Testis (tissue), 3 donors: ENCODE results near the gene CLPX. TPM values are rescaled to one million over a fixed set of nuclear protein-coding genes. Genes with fewer than 3 reads are reported as not detected.

ENCODE experiments used
- DNase-seq: peaks from one replicate; pipeline ENCODE4 v3.0.0-alpha.2; 2019
- H3K27ac ChIP-seq, 2 donors: fragments of 200-600 bp; sonication (generic); one replicate each; pipeline ENCODE4 v1.5.1; 2019
- H3K27me3 ChIP-seq: fragments of 200-600 bp; sonication (generic); one replicate; pipeline ENCODE4 v1.5.1; 2019
- H3K36me3 ChIP-seq: fragments of 200-600 bp; sonication (generic); one replicate; pipeline ENCODE4 v1.5.1; 2017; ENCODE audit warnings: low read depth; ENCODE audit errors: missing control alignments
- H3K4me1 ChIP-seq: fragments of 200-600 bp; sonication (generic); one replicate; pipeline ENCODE4 v1.5.1; 2019
- H3K4me3 ChIP-seq, 2 donors: fragments of 200-600 bp; sonication (generic); one replicate each; pipeline ENCODE4 v1.5.1; 2017 to 2019
- H3K9me3 ChIP-seq: fragments of 200-600 bp; sonication (generic); one replicate; pipeline ENCODE4 v1.5.1; 2017
- POLR2A ChIP-seq: fragments of 450-650 bp; IDR thresholded peaks from one replicate; pipeline ENCODE4 v1.6.1; 2017; ENCODE audit warnings: antibody characterized with exemption, mild to moderate bottlenecking, moderate library complexity
- WGBS, 2 donors: methylation state at CpG; one replicate each; pipeline ENCODE4 v1.1.5; 2018; 5-methylcytosine and 5-hydroxymethylcytosine counted together
- intact Hi-C: fragments of 100-400 bp; cut with DNase I; formaldehyde crosslinking; loops from one replicate; pipeline ENCODE4 v1.15.1; 2023; ENCODE audit warnings: low total_unique reads
- polyA plus RNA-seq: library from polyadenylated mRNA; stranded (reverse); fragments of 350-450 nt; fragmentation: Illumina TruSeq; extraction: RNeasy Lipid Tissue Mini Kit (QIAGEN cat#74804); gene quantifications from one replicate; pipeline ENCODE4 v1.2.3, GENCODE V29; 2014; ENCODE audit warnings: low read depth, low replicate concordance; ENCODE audit not compliant: insufficient read depth
- total RNA-seq, 2 donors: library from RNA; depleted of rRNA; stranded (reverse); fragments of >200 nt; gene quantifications; one replicate each; pipeline ENCODE4 v1.2.3, GENCODE V29; 2016
- TF ChIP-seq, protein P1 (sequence below), 3 experiments: fragments of 450-650 bp in 2 of 3; fragments of 200-600 bp in 1 of 3; sonication (generic) in 1 of 3; IDR thresholded peaks; one replicate each; pipeline ENCODE4 v1.5.1; 2016 to 2019; ENCODE audit warnings: antibody characterized with exemption in 3 of 3, mild to moderate bottlenecking in 2 of 3, moderate library complexity in 1 of 3

CLPX gene
- total and polyA plus RNA-seq, 3 donors from 2014 or later, result 60.4 to 89.4 (median 75.8) TPM

DNA sequence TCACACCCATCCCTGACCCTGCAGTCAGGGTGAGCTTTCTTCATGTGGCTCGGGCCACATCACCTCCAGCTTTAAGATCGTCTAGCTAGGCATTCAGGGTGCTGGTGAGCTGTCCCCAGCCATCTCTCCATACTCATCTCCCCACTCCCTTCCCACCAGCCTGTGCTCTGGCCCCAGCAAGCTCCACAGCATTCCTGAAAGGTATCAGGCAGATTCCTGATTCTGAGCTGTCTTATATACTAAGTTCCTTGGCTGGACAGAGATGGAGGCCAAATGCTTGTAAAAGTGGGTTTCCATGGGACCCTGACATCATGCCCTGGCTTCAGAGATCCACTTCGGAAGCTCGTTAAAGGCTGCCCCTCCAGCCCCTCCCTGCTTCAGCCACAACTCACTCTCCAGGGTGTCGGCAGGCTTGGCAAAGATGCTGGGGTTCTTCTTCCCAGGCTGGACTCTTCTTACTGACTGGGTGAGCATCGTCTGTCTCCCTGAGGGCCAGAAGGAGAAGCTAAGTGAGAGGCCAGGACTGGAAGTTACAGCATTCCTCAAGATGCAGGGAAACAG, 22.2 kb upstream of the CLPX start:
- no peak for DNase-seq
- peaks cover 34% of the 10 kb centered on the region for H3K4me1 ChIP-seq
- intact Hi-C loops, result loop anchor here (10.0 kb wide), 1 partner anchor 47 kb away; no protein-coding TSS in a partner anchor
- WGBS, 2 donors, result 79 to 95% methylated on average over 5 to 6 of the region's 6 CpGs
- H3K9me3 ChIP-seq, result no peaks in the 10 kb centered on the region
- TF ChIP-seq, protein P1, sequence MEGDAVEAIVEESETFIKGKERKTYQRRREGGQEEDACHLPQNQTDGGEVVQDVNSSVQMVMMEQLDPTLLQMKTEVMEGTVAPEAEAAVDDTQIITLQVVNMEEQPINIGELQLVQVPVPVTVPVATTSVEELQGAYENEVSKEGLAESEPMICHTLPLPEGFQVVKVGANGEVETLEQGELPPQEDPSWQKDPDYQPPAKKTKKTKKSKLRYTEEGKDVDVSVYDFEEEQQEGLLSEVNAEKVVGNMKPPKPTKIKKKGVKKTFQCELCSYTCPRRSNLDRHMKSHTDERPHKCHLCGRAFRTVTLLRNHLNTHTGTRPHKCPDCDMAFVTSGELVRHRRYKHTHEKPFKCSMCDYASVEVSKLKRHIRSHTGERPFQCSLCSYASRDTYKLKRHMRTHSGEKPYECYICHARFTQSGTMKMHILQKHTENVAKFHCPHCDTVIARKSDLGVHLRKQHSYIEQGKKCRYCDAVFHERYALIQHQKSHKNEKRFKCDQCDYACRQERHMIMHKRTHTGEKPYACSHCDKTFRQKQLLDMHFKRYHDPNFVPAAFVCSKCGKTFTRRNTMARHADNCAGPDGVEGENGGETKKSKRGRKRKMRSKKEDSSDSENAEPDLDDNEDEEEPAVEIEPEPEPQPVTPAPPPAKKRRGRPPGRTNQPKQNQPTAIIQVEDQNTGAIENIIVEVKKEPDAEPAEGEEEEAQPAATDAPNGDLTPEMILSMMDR (IDR thresholded peaks at IDR 0.05), result no peak
- TF ChIP-seq POLR2A, result no peak
- H3K27me3 ChIP-seq, result no peaks in the 10 kb centered on the region
- H3K27ac ChIP-seq, result no peak overlapping the region
- no peaks in the 10 kb centered on the region for H3K36me3 ChIP-seq
- no peak overlapping the region for H3K4me3 ChIP-seq

DNA sequence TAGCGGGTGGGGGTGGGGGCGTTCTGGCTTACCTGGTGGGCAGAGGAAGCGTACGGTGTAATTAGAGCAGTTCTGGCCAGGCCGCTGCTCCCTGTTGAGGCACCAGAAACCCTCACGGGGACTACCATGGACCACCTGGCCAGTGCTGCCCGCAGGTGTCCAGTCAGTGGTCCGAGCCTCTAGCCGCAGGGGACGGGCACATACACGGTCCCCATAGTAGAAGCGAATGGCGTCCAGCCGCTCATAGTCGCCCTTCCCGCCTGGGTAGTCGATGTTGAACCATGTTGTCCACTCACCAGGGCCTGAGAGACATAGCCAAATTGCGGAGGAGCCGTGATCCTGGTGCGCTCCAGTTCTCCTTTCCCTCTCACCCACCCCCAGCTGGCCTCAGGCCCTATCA, 21.6 kb upstream of the CLPX start:
- no peak for DNase-seq
- no peaks in the 10 kb centered on the region for H3K9me3 ChIP-seq
- intact Hi-C loops, result loop anchor here (10.0 kb wide), 1 partner anchor 48 kb away; no protein-coding TSS in a partner anchor
- 95 to 96% methylated on average over 15 to 20 of the region's 20 CpGs for WGBS, 2 donors
- peaks cover 34% of the 10 kb centered on the region for H3K4me1 ChIP-seq
- H3K4me3 ChIP-seq, result no peak overlapping the region
- TF ChIP-seq POLR2A, result no peak
- TF ChIP-seq, protein P1 (IDR thresholded peaks at IDR 0.05), result no peak
- no peaks in the 10 kb centered on the region for H3K27me3 ChIP-seq
- H3K36me3 ChIP-seq, result no peaks in the 10 kb centered on the region
- no peak overlapping the region for H3K27ac ChIP-seq

DNA sequence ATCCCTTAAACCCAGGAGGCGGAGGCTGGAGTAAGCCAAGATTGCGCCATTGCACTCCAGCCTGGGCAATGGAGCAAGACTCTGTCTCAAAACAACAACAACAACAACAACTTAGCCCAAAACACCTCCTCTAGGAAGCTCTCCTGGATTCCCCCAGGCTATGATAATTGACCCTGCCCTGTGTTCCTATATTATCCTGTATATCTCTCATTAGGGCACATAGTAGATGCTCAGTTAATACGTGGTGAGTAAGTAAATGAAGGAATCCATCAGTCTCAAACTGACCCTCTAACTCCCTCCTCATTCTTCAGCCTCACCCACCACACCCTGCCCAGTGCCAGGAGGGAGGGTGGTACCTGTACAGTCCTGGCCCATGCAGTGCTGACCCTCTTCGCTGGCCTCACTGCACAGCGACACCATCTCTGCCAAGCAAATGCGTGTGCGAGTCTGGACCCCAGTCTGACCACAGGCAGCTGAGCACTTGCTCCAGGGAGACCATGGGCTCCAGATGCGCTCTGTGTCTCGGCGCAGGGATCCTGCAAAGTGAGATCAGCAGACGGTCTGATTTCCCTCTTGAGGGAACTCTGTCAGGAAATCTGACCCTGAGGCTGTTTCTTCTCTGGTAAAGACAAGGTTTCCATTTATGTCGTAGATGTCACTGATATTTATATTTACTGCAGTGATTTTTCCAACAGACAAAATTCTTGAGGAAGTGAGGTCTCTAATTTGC, 20.0 kb upstream of the CLPX start:
- WGBS, 2 donors, result 94 to 95% methylated on average over 9 to 12 of the region's 12 CpGs
- H3K4me1 ChIP-seq, result peaks cover 19% of the 10 kb centered on the region
- H3K27ac ChIP-seq, result no peak overlapping the region
- no peak for DNase-seq
- no peaks in the 10 kb centered on the region for H3K27me3 ChIP-seq
- intact Hi-C loops, result loop anchor here (10.0 kb wide), 1 partner anchor 50 kb away; no protein-coding TSS in a partner anchor
- no peak for TF ChIP-seq POLR2A
- TF ChIP-seq, protein P1 (IDR thresholded peaks at IDR 0.05), result no peak
- H3K9me3 ChIP-seq, result no peaks in the 10 kb centered on the region
- H3K4me3 ChIP-seq, result no peak overlapping the region
- no peaks in the 10 kb centered on the region for H3K36me3 ChIP-seq

DNA sequence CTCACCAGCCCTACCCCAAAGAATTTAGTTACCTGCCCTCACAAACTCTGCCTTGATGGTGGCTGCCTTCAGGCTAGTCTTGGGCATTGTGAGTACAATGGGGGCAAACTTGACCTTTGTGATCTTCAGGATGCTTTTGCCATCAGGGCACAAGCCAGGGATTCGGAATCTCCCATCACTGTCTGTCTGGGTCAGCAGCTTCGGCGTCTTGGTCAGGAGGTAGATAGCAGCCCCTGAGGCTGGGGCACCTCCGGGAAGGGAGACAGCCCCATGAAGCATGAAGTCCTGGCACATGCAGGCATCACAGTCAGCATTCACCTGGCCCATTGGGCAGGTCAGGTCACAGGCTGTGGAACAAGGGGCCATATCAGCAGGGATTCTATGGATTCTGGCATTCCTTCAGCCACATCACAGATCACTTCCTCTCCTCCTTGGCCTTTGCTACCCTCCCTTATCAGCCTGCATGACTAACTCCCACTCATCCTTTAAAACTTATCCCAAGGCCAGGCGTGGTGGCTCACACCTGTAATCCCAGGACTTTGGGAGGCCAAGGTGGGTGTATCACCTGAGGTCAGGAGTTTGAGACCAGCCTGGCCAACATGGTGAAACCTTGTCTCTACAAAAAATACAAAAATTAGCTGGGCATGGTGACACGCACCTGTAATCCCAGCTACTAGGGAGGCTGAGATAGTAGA, 19.2 kb upstream of the CLPX start:
- H3K27ac ChIP-seq, result no peak overlapping the region
- no peak overlapping the region for H3K4me3 ChIP-seq
- intact Hi-C loops, result loop anchor here (10.0 kb wide), 1 partner anchor 50 kb away; no protein-coding TSS in a partner anchor
- H3K4me1 ChIP-seq, result peaks cover 12% of the 10 kb centered on the region
- 82 to 94% methylated on average over 4 to 6 of the region's 6 CpGs for WGBS, 2 donors
- TF ChIP-seq, protein P1 (IDR thresholded peaks at IDR 0.05), result no peak
- TF ChIP-seq POLR2A, result no peak
- no peaks in the 10 kb centered on the region for H3K9me3 ChIP-seq
- no peaks in the 10 kb centered on the region for H3K27me3 ChIP-seq
- no peak for DNase-seq
- no peaks in the 10 kb centered on the region for H3K36me3 ChIP-seq
